Measurements from ENCODE around the gene ARHGAP42.

GRCh38 chr11:100808904-100809491, 121.9 kb downstream of the ARHGAP42 start:
- TF ChIP-seq CTCF (IDR thresholded peaks at IDR 0.05; ENCODE audit: insufficient read depth, low read length) (no peak), POLR2AphosphoS5 (IDR thresholded peaks at IDR 0.05; ENCODE audit: low read depth) (no peak), GABPA (IDR thresholded peaks at IDR 0.05; ENCODE audit: low read depth) (no peak), REST (IDR thresholded peaks at IDR 0.05; ENCODE audit: insufficient replicate concordance, low read depth) (no peak), SPI1 (IDR thresholded peaks at IDR 0.05; ENCODE audit: borderline replicate concordance, low read depth) (no peak)

Data from HL-60 (cell line).